ENCODE data around the gene MRPS16.
A peak's percentile ranks its signal among the peaks of the same experiment; 100 is the strongest.

MRPS16 gene

GRCh38 chr10:73238990-73239566, 13.4 kb downstream of the MRPS16 start:
- DNase-seq, result no peak

GRCh38 chr10:73234695-73235094, 17.7 kb downstream of the MRPS16 start:
- no peak for DNase-seq

GRCh38 chr10:73233883-73234282, 18.6 kb downstream of the MRPS16 start:
- DNase-seq, result no peak

GRCh38 chr10:73232887-73233286, 19.6 kb downstream of the MRPS16 start:
- DNase-seq, result peak; percentile 64

GRCh38 chr10:73229567-73229966, 22.9 kb downstream of the MRPS16 start:
- peak; percentile 30 for DNase-seq

- no peak for DNase-seq
Measured at GRCh38 chr10:73228247-73228646, 24.2 kb downstream of the MRPS16 start.

GRCh38 chr10:73226663-73227062, 25.8 kb downstream of the MRPS16 start:
- no peak for DNase-seq

GRCh38 chr10:73225518-73225917, 26.9 kb downstream of the MRPS16 start:
- no peak for DNase-seq

- no peak for DNase-seq
Measured at GRCh38 chr10:73220989-73221388, 31.5 kb downstream of the MRPS16 start.

- DNase-seq, result no peak
Measured at GRCh38 chr10:73219384-73219783, 33.1 kb downstream of the MRPS16 start.

- DNase-seq, result peak; percentile 77
Measured at GRCh38 chr10:73218431-73219191, 33.8 kb downstream of the MRPS16 start.

GRCh38 chr10:73217628-73218027, 34.8 kb downstream of the MRPS16 start:
- no peak for DNase-seq

GRCh38 chr10:73215749-73216148, 36.7 kb downstream of the MRPS16 start:
- DNase-seq, result no peak

GRCh38 chr10:73211106-73211811, 41.2 kb downstream of the MRPS16 start:
- no peak for DNase-seq

- DNase-seq, result no peak
Measured at GRCh38 chr10:73210395-73211105, 41.9 kb downstream of the MRPS16 start.

GRCh38 chr10:73209705-73210104, 42.7 kb downstream of the MRPS16 start:
- DNase-seq, result no peak

- no peak for DNase-seq
Measured at GRCh38 chr10:73207883-73208282, 44.6 kb downstream of the MRPS16 start.

GRCh38 chr10:73206385-73206784, 46.1 kb downstream of the MRPS16 start:
- no peak for DNase-seq

GRCh38 chr10:73205890-73206289, 46.6 kb downstream of the MRPS16 start:
- no peak for DNase-seq

GRCh38 chr10:73205081-73205480, 47.4 kb downstream of the MRPS16 start:
- no peak for DNase-seq
